Activated CD4-positive, alpha-beta memory T cell treated with anti-CD3 and anti-CD28 coated beads, Interleukin-2, amount 10 ng/mL, durations not matched to agents 7 days and 5 days (primary cell): ENCODE measurements around the gene TIMM8A. TPM values are rescaled to one million over a fixed set of nuclear protein-coding genes. Genes with fewer than 3 reads are reported as not detected.

Source experiments
- CTCF ChIA-PET: fragments of 350-600 bp; sonication (Branson Sonifier 250); formaldehyde crosslinking; loops from one replicate; lab custom pipeline; 2021; ENCODE audit warnings: antibody characterized with exemption, inconsistent platforms; lab: Charles Lee
- POLR2A ChIA-PET: fragments of 350-600 bp; sonication (Branson Sonifier 250); formaldehyde crosslinking; loops from one replicate; lab custom pipeline; 2021; ENCODE audit warnings: antibody characterized with exemption; lab: Charles Lee
- DNase-seq: peaks from one replicate; pipeline ENCODE4 v3.0.0-alpha.2; 2020
- H3K27ac Mint-ChIP-seq: one replicate; pipeline ENCODE4 v1.8.0; 2021; ENCODE audit warnings: mild to moderate bottlenecking, mixed read lengths
- H3K27me3 Mint-ChIP-seq: one replicate; pipeline ENCODE4 v1.8.0; 2021; ENCODE audit warnings: mixed read lengths
- H3K36me3 Mint-ChIP-seq: one replicate; pipeline ENCODE4 v1.8.0; 2021; ENCODE audit warnings: low read depth, mixed read lengths
- H3K4me1 Mint-ChIP-seq: one replicate; pipeline ENCODE4 v1.8.0; 2021; ENCODE audit warnings: mixed read lengths
- H3K4me3 Mint-ChIP-seq: one replicate; pipeline ENCODE4 v1.8.0; 2021; ENCODE audit warnings: mild to moderate bottlenecking, mixed read lengths
- H3K9me3 Mint-ChIP-seq: one replicate; pipeline ENCODE4 v1.8.0; 2021; ENCODE audit warnings: mixed read lengths
- total RNA-seq, 2 experiments: library from RNA; stranded (reverse); gene quantifications; one replicate each; pipeline ENCODE4 v1.2.3, GENCODE V29; 2021

The TIMM8A gene
- total RNA-seq, 2 experiments from 2014 or later, result 8.4 to 11.3 TPM

DNA sequence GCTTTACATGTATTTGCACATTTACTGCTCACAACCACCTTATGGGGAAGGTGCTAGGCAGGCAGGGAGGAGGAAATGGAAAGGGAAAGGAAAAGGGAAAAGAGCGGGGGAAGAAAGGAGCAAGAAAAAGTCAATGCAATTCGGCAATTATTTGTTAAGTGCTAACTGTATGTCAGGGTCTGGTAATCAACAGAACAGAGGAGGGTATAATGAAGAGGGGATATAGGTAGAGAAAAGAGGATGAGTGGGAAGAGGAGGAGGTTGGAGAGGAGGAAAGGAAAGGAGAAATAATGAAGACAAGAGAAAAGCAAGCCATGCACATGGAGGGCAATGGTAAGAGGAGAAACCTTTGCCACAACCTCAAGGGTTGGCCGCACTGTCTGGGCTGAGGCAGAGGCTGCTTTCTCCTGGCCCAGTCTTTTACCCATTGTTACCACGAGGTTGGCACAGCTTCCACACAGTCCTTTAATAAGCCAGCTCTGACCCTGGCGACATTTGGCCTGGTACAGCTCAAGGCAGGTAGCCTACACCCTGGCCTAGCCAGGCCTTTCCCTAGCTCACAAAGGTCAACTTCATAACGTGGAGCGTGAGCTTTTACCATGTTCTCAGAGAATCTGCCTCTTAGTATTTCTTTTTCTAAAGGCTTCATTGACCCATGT lies 36.6 kb upstream of the TIMM8A start:
- no peak for DNase-seq
- no peaks in the 10 kb centered on the region for H3K4me1 Mint-ChIP-seq
- H3K9me3 Mint-ChIP-seq, result no peaks in the 10 kb centered on the region
- H3K27me3 Mint-ChIP-seq, result no peaks in the 10 kb centered on the region
- no peaks in the 10 kb centered on the region for H3K36me3 Mint-ChIP-seq
- ChIA-PET CTCF (interaction anchor here (0.5 kb wide), 1 partner anchor 411 kb away, joined by 4 read pairs; no protein-coding TSS in a partner anchor), POLR2A (no interaction called here)
- no peak overlapping the region for H3K4me3 Mint-ChIP-seq
- no peak overlapping the region for H3K27ac Mint-ChIP-seq

DNA sequence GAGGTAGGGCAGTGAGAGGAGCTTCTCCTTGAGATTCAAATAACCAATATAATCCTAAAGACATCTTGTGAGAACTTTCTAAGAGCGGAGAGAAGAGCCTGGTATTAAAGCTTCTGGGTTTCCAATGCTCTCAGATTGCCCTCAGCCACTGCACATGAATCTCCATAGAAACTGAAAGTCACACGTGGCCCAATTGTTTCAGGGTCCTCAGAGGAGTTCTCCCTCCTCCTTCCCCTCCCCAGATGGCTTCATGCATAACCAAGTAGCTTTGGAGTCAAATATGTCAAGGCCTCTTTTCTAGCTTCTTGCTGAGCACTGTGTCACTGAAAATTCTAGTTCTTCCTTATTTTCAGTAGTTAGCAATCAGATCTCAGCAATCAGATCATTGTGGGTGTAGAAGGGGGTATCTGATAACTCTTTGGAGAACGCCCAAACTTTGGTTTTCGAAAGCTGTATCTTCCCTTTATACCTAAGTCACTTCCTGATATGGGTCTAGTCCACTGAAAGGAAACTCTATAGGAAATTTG lies 35.2 kb upstream of the TIMM8A start:
- ChIA-PET POLR2A (interaction anchor here (1.3 kb wide), 1 partner anchor 34 kb away, joined by 3 read pairs; no protein-coding TSS in a partner anchor), CTCF (no interaction called here)
- Mint-ChIP-seq H3K27me3 (no peaks in the 10 kb centered on the region), H3K27ac (no peak overlapping the region), H3K9me3 (no peaks in the 10 kb centered on the region), H3K4me3 (no peak overlapping the region), H3K4me1 (no peaks in the 10 kb centered on the region), H3K36me3 (no peaks in the 10 kb centered on the region)
- no peak for DNase-seq

DNA sequence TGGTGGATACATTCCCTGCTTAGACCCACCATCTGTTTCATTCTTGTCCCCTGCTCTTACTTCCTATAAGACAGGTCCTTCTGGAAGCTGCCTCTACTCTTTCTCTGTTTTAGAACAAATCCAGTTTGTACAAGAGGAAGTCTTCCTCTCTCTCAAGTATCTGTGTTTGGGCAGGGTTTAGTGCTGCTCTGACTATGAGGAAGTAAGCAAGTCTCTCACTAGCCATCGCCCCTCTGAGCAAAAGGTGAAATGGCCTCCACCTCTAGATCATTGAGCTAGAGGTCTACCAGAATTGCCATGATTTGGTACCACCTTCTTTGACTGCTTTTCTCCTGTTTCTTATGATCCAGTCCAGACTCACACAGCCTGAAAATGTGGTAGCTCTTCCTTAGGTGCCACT lies 29.0 kb upstream of the TIMM8A start:
- no peaks in the 10 kb centered on the region for H3K9me3 Mint-ChIP-seq
- H3K4me1 Mint-ChIP-seq, result no peaks in the 10 kb centered on the region
- ChIA-PET CTCF (interaction anchor here (0.8 kb wide), 1 partner anchor 13 kb away, joined by 3 read pairs; the partner anchor contains the start of gene RPL36A), POLR2A (no interaction called here)
- no peak for DNase-seq
- no peak overlapping the region for H3K4me3 Mint-ChIP-seq
- no peaks in the 10 kb centered on the region for H3K36me3 Mint-ChIP-seq
- no peaks in the 10 kb centered on the region for H3K27me3 Mint-ChIP-seq
- H3K27ac Mint-ChIP-seq, result no peak overlapping the region

DNA sequence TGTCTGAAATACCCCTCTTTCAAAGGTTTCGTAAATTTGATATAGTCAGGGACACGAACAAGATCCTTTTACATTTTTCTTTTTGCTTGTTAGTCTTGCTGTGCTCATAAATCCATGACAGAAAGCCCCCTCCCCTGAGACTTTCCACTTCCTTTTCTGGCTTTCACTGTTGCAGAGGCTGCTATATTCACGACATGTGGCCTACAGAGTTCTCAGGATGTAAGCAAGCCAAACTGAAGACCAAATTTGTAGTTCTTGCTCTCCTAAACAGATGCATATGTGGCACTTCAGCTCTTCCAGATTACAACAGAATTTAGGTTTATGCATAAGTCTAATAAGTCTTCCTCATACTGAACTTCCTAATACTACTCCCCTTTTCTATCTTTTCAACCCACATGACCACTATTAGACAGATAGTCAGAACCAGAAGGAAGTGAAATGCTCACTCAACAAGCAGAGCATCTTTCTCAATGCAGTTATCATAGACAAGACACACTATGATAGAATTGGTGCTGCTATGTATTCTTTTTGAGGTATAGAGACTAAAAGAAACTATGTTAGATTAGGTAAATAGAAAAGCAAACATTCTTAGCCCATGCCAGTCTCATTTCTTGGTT lies 22.5 kb upstream of the TIMM8A start:
- H3K9me3 Mint-ChIP-seq, result no peaks in the 10 kb centered on the region
- DNase-seq, result no peak

DNA sequence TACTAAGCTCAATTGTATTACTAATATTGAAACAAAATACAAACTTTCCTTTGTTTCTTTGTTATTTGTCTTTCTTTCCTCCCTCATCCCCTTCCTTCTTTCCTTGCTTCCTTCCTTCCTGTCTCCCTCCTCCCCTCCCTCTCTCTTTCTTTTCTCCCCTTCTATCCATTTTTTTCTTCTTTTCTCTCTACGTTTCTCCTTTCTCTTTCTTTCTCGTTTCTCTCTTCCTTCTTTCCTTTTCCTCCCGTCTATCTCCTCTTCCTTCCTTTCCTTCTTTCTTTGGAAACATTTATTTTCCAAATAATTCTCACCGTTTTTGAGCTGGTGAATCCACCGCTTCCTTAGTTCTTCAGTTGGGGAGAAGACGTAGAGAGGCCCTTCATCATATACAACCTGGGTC lies 21.1 kb upstream of the TIMM8A start:
- Mint-ChIP-seq H3K4me1 (no peaks in the 10 kb centered on the region), H3K27me3 (no peaks in the 10 kb centered on the region), H3K4me3 (no peak overlapping the region), H3K9me3 (no peaks in the 10 kb centered on the region), H3K36me3 (no peaks in the 10 kb centered on the region), H3K27ac (no peak overlapping the region)
- ChIA-PET POLR2A (no interaction called here), CTCF (no interaction called here)
- DNase-seq, result no peak

More for the DNA sequence above, 22.5 kb upstream of the TIMM8A start:
- Mint-ChIP-seq H3K27me3 (no peaks in the 10 kb centered on the region), H3K27ac (no peak overlapping the region), H3K4me3 (no peak overlapping the region), H3K36me3 (no peaks in the 10 kb centered on the region), H3K4me1 (no peaks in the 10 kb centered on the region)
- ChIA-PET POLR2A (no interaction called here), CTCF (no interaction called here)

DNA sequence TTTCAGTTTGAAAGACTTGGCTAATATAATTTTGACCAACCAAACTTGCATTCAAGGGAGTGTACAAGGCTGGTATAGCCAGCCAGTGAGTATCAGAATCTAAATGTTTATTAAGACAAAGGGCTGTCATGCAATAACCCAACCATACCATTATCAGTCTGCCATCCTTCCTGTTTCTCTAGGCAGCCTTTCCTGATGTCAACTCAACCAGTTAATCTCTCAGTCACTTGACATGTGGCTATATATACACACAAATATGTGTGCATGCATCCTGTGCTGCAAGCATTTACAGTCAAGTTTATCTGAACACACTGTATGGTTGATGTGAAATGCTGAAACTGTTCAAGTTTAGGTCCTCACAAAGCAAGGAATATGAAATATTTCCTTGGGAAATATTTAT lies 20.3 kb upstream of the TIMM8A start:
- ChIA-PET POLR2A (no interaction called here), CTCF (no interaction called here)
- Mint-ChIP-seq H3K9me3 (no peaks in the 10 kb centered on the region), H3K36me3 (no peaks in the 10 kb centered on the region), H3K27me3 (no peaks in the 10 kb centered on the region), H3K4me1 (no peaks in the 10 kb centered on the region), H3K4me3 (no peak overlapping the region), H3K27ac (no peak overlapping the region)
- no peak for DNase-seq

DNA sequence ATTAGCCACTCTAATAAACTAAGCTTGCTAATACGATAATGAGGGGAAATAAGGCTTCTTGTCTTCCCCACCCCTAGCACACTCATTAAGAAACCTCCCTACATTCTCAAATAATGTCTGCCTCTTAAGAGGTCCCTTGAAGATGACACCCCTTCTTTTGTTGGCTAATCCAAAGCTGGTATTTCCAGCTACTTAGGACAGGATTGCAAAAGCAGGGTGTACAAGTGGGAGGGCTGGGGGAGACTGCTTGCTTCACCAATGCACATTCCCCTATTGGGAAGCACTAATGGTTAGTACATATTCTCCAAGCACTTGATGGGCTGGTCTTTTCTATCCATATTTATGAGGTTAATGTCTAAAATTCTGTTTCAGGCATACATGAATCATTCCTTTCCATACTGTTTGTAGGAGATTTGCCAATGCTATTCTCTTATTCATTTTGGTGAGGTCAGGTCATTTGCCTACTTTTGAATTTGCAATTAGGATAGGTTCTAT lies 16.8 kb upstream of the TIMM8A start:
- Mint-ChIP-seq H3K27ac (no peak overlapping the region), H3K4me3 (no peak overlapping the region), H3K9me3 (no peaks in the 10 kb centered on the region), H3K27me3 (no peaks in the 10 kb centered on the region), H3K4me1 (no peaks in the 10 kb centered on the region), H3K36me3 (no peaks in the 10 kb centered on the region)
- ChIA-PET CTCF (no interaction called here), POLR2A (interaction anchor here (0.7 kb wide), 1 partner anchor 25 kb away, joined by 3 read pairs; no protein-coding TSS in a partner anchor)
- DNase-seq, result no peak

DNA sequence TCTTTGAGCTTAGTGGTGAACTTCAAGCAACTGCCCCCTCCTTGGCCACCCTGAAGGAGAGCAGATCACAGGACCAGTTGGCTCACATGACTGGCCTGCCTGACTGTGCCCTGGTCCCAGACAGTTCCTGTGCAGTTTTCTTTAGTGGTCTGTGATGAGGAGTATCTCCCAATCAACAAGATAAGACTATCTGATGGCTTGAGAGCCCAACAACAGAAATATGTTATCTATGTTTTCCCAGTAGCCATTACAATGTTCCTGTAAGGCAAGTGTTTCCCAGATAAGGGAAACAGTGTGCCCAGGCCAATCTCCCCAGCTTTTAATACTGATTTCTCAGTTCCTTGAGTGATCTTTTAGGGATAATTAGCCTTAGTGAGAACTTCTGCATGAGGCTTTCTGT lies 14.2 kb upstream of the TIMM8A start:
- CTCF ChIA-PET, result no interaction called here

DNA sequence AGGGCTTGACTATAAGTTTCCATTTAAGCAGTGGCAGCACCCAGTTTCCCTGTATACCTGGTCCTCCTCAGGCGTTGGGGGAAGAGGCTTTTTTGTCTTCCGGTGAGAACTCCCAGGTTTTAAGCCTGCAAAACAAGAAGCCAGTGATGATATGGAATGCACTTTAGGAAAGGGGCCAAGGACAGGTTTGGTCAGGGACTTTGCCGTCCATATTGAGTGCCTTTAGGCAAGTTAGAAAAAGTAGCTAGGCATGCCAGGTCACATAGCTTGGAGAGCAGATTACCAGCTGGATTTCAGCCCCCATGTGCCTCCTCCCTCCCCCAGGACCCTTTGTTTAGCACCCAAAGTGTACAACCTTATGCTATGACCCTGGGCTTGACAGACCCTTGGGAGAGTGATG lies 13.6 kb upstream of the TIMM8A start:
- H3K4me3 Mint-ChIP-seq, result no peak overlapping the region
- H3K27me3 Mint-ChIP-seq, result peaks cover 1% of the 10 kb centered on the region
- no peak overlapping the region for H3K27ac Mint-ChIP-seq
- H3K9me3 Mint-ChIP-seq, result no peaks in the 10 kb centered on the region
- DNase-seq, result no peak
- CTCF ChIA-PET, result no interaction called here
- no peaks in the 10 kb centered on the region for H3K36me3 Mint-ChIP-seq
- POLR2A ChIA-PET, result no interaction called here
- peaks cover 4% of the 10 kb centered on the region for H3K4me1 Mint-ChIP-seq

More for the DNA sequence above, 14.2 kb upstream of the TIMM8A start:
- H3K36me3 Mint-ChIP-seq, result no peaks in the 10 kb centered on the region
- H3K4me1 Mint-ChIP-seq, result peaks cover 2% of the 10 kb centered on the region
- no peak for DNase-seq
- H3K4me3 Mint-ChIP-seq, result no peak overlapping the region
- H3K9me3 Mint-ChIP-seq, result no peaks in the 10 kb centered on the region
- POLR2A ChIA-PET, result no interaction called here
- H3K27me3 Mint-ChIP-seq, result peaks cover 1% of the 10 kb centered on the region
- H3K27ac Mint-ChIP-seq, result no peak overlapping the region

DNA sequence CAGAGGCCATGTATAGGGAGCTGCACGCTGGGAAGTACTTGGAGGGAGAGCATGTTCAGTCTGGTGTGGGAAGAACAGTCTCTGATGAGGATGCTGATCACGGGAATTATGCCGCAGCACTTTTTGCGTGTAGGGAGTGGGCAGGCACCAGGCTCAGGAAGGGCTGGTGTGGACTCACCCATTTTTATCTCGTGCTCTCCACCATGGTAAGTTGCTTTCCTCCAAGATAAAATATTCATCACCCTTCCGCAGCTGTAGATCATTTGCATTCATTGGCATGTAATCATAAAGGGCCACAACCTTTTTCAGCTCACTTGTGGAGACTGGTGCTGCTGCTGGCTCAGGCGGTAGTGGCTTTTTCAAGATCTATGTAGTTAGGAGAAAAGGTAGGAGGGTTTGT lies 11.8 kb upstream of the TIMM8A start:
- Mint-ChIP-seq H3K4me3 (no peak overlapping the region), H3K36me3 (no peaks in the 10 kb centered on the region), H3K27me3 (peaks cover 1% of the 10 kb centered on the region), H3K4me1 (peaks cover 4% of the 10 kb centered on the region), H3K9me3 (no peaks in the 10 kb centered on the region), H3K27ac (no peak overlapping the region)
- DNase-seq, result no peak
- POLR2A ChIA-PET, result no interaction called here
- CTCF ChIA-PET, result no interaction called here

DNA sequence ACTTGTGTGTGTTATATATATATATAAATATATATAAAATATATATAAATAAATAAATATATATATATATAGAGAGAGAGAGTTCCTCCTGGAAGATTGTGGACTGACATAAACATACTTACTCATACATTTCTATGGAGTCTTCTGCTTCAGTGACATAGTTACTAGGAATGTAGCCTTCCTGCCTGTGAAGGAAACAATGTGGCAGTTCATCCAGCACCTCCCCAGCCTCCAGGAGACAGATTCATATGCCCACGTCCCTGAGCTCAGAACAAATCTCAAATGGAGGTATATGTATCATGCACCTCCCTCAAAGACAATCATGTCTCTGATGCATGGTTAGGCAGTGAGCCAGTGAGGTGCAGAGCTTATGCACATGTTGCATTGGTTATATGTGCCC lies 11.4 kb upstream of the TIMM8A start:
- ChIA-PET POLR2A (no interaction called here), CTCF (no interaction called here)
- Mint-ChIP-seq H3K27ac (no peak overlapping the region), H3K4me1 (peaks cover 4% of the 10 kb centered on the region), H3K27me3 (peaks cover 1% of the 10 kb centered on the region), H3K4me3 (no peak overlapping the region), H3K36me3 (no peaks in the 10 kb centered on the region), H3K9me3 (no peaks in the 10 kb centered on the region)
- no peak for DNase-seq

DNA sequence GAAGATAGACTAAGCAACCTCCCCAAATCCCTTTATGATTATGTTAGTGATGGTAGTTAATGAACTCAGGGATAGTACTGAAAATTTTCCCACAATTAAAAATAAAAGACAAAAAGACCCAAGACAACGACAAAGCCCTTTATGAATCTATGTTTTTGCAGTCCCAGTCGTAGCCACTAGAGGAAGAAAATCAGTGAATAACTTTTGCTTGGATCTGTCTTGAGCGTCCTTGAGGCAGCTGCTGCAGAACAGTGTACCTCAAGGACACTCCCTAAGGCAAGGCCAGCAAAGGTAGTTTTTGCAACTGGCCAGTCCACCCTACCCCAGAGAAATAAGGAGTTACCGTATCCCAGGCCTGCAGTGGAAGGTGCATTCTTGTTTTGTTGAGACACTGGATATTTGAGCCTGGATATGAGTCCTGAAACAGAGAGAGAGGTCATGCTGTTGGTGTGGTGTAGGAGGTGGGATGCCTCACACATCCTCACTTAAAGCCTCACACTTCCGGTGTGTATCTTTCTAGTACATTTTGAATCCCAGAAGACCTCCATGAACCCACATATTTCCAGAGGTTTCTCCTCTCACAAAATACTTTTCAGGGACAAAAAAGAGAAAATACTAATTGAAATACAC lies 8.7 kb upstream of the TIMM8A start:
- ChIA-PET CTCF (no interaction called here), POLR2A (no interaction called here)
- DNase-seq, result no peak
- H3K4me3 Mint-ChIP-seq, result no peak overlapping the region
- H3K27me3 Mint-ChIP-seq, result peaks cover 1% of the 10 kb centered on the region
- H3K27ac Mint-ChIP-seq, result no peak overlapping the region
- no peaks in the 10 kb centered on the region for H3K36me3 Mint-ChIP-seq
- H3K9me3 Mint-ChIP-seq, result no peaks in the 10 kb centered on the region
- H3K4me1 Mint-ChIP-seq, result peaks cover 4% of the 10 kb centered on the region

DNA sequence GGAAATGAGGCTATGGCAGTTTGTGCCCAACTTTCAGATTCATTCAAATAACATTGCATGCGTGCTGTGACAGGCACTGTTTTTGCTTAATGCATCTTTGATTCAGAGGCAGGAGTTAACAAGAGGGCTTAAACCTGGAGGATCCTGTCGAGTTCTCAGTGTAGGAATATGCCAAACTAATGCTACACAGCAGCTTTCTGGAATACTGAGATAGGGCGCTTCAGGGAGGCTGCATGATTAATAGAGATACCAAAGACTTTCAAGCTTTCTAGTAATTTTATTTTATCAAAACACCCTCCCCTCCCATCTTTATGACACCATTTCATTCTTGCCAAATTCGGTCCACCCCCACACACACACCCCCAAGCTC lies 636 bp upstream of the TIMM8A start:
- Mint-ChIP-seq H3K27me3 (no peaks in the 10 kb centered on the region), H3K27ac (peak overlapping the region; percentile 83), H3K9me3 (no peaks in the 10 kb centered on the region), H3K4me3 (peak overlapping the region; percentile 87), H3K36me3 (peaks cover 11% of the 10 kb centered on the region), H3K4me1 (peaks cover 15% of the 10 kb centered on the region)
- POLR2A ChIA-PET, result interaction anchor here (0.7 to 3.9 kb wide), 5 partner anchors 35 to 583 kb away, joined by 3 to 34 read pairs (median 5); partner anchors contain the start of genes CSTF2, GLA, RPL36A and ZMAT1
- DNase-seq, result no peak
- CTCF ChIA-PET, result interaction anchor here (1.0 to 3.2 kb wide), 2 partner anchors 41 to 47 kb away, joined by 3 to 13 read pairs; partner anchors contain the start of gene RPL36A
